ENCODE measurements around the gene CELF4. TPM values are rescaled to one million over a fixed set of nuclear protein-coding genes. Genes with fewer than 3 reads are reported as not detected.

Gene CELF4
- total RNA-seq, 1 experiment from 2014 or later: 0.11 TPM

GRCh38 chr18:37529863-37530262 lies 35.7 kb downstream of the CELF4 start:
- H3K36me3 Mint-ChIP-seq (ENCODE audit: insufficient read depth, unreplicated experiment): no peaks in the 10 kb centered on the region
- TF ChIP-seq, protein P1, sequence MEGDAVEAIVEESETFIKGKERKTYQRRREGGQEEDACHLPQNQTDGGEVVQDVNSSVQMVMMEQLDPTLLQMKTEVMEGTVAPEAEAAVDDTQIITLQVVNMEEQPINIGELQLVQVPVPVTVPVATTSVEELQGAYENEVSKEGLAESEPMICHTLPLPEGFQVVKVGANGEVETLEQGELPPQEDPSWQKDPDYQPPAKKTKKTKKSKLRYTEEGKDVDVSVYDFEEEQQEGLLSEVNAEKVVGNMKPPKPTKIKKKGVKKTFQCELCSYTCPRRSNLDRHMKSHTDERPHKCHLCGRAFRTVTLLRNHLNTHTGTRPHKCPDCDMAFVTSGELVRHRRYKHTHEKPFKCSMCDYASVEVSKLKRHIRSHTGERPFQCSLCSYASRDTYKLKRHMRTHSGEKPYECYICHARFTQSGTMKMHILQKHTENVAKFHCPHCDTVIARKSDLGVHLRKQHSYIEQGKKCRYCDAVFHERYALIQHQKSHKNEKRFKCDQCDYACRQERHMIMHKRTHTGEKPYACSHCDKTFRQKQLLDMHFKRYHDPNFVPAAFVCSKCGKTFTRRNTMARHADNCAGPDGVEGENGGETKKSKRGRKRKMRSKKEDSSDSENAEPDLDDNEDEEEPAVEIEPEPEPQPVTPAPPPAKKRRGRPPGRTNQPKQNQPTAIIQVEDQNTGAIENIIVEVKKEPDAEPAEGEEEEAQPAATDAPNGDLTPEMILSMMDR (IDR thresholded peaks at IDR 0.05; ENCODE audit: insufficient read depth in 1 of 2, low read depth in 1 of 2, low read length in 1 of 2, severe bottlenecking in 1 of 2, unreplicated experiment in 1 of 2): no peak
- H3K4me3 Mint-ChIP-seq (ENCODE audit: unreplicated experiment): no peak overlapping the region
- H3K36me3 ChIP-seq (ENCODE audit: control insufficient read depth, insufficient read depth, low read length): no peaks in the 10 kb centered on the region
- H3K4me1 Mint-ChIP-seq (ENCODE audit: low read depth, unreplicated experiment): no peaks in the 10 kb centered on the region
- no peak overlapping the region for H3K27ac Mint-ChIP-seq (ENCODE audit: unreplicated experiment)
- no peaks in the 10 kb centered on the region for H3K27me3 ChIP-seq (replicated peaks; ENCODE audit: control insufficient read depth, insufficient read depth, low read length)
- no peaks in the 10 kb centered on the region for H3K4me1 ChIP-seq
- H3K9me3 Mint-ChIP-seq (ENCODE audit: unreplicated experiment): no peaks in the 10 kb centered on the region
- no peak for DNase-seq
- BruUV-seq (replicated peaks): no TSS peak
- ChIA-PET CTCF (no interaction called here), POLR2A (no interaction called here)
- intact Hi-C loops (cut with micrococcal nuclease; ENCODE audit: unreplicated experiment): loop anchor here (10.0 kb wide), 1 partner anchor 585 kb away; no protein-coding TSS in a partner anchor
- H3K27me3 Mint-ChIP-seq (ENCODE audit: insufficient read depth, unreplicated experiment): peaks cover 11% of the 10 kb centered on the region
- no peaks in the 10 kb centered on the region for H3K9me3 ChIP-seq
- no peak overlapping the region for H3K4me3 ChIP-seq (ENCODE audit: low read depth, low read length)

DNA sequence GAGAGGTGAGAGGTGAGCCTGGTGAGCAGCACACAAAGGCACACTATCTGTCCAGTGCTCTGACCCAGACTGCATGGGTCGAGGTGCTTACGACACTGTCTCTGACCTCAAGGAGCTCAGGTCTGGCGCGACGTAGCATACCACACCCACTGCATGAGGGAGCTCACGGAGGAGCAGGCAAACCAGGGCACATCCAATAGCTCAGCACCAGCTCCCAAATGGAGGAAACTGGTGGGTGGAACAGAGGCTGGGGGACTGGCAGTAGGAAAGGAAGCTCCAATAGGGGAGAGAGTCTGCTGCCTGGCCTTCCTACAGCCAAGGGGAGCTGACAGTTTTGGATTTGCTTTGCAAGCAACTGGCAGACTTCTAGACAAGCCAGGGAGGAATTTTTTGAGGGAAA lies 36.3 kb downstream of the CELF4 start:
- H3K36me3 Mint-ChIP-seq (ENCODE audit: insufficient read depth, unreplicated experiment): no peaks in the 10 kb centered on the region
- Histone ChIP-seq H3K9me3 (no peaks in the 10 kb centered on the region), H3K27me3 (replicated peaks; ENCODE audit: control insufficient read depth, insufficient read depth, low read length) (no peaks in the 10 kb centered on the region), H3K4me3 (ENCODE audit: low read depth, low read length) (no peak overlapping the region), H3K4me1 (no peaks in the 10 kb centered on the region), H3K36me3 (ENCODE audit: control insufficient read depth, insufficient read depth, low read length) (no peaks in the 10 kb centered on the region)
- POLR2A ChIA-PET: no interaction called here
- H3K4me1 Mint-ChIP-seq (ENCODE audit: low read depth, unreplicated experiment): no peaks in the 10 kb centered on the region
- H3K4me3 Mint-ChIP-seq (ENCODE audit: unreplicated experiment): no peak overlapping the region
- DNase-seq: no peak
- no peaks in the 10 kb centered on the region for H3K9me3 Mint-ChIP-seq (ENCODE audit: unreplicated experiment)
- CTCF ChIA-PET: no interaction called here
- H3K27ac Mint-ChIP-seq (ENCODE audit: unreplicated experiment): no peak overlapping the region
- intact Hi-C loops (cut with micrococcal nuclease; ENCODE audit: unreplicated experiment): no loop called here
- H3K27me3 Mint-ChIP-seq (ENCODE audit: insufficient read depth, unreplicated experiment): peaks cover 12% of the 10 kb centered on the region
- TF ChIP-seq, protein P1 (IDR thresholded peaks at IDR 0.05; ENCODE audit: insufficient read depth in 1 of 2, low read depth in 1 of 2, low read length in 1 of 2, severe bottlenecking in 1 of 2, unreplicated experiment in 1 of 2): no peak
- no TSS peak for BruUV-seq (replicated peaks)

GRCh38 chr18:37527395-37527794 lies 38.2 kb downstream of the CELF4 start:
- no peaks in the 10 kb centered on the region for H3K4me1 ChIP-seq
- H3K27me3 Mint-ChIP-seq (ENCODE audit: insufficient read depth, unreplicated experiment): peaks cover 15% of the 10 kb centered on the region
- H3K4me3 Mint-ChIP-seq (ENCODE audit: unreplicated experiment): no peak overlapping the region
- CTCF ChIA-PET: no interaction called here
- POLR2A ChIA-PET: no interaction called here
- no peak for DNase-seq
- TF ChIP-seq, protein P1 (IDR thresholded peaks at IDR 0.05; ENCODE audit: insufficient read depth in 1 of 2, low read depth in 1 of 2, low read length in 1 of 2, severe bottlenecking in 1 of 2, unreplicated experiment in 1 of 2): no peak
- no peaks in the 10 kb centered on the region for H3K9me3 Mint-ChIP-seq (ENCODE audit: unreplicated experiment)
- no peaks in the 10 kb centered on the region for H3K4me1 Mint-ChIP-seq (ENCODE audit: low read depth, unreplicated experiment)
- BruUV-seq (replicated peaks): no TSS peak
- intact Hi-C loops (cut with micrococcal nuclease; ENCODE audit: unreplicated experiment): no loop called here
- H3K36me3 Mint-ChIP-seq (ENCODE audit: insufficient read depth, unreplicated experiment): no peaks in the 10 kb centered on the region
- no peaks in the 10 kb centered on the region for H3K27me3 ChIP-seq (replicated peaks; ENCODE audit: control insufficient read depth, insufficient read depth, low read length)
- no peaks in the 10 kb centered on the region for H3K36me3 ChIP-seq (ENCODE audit: control insufficient read depth, insufficient read depth, low read length)
- no peak overlapping the region for H3K4me3 ChIP-seq (ENCODE audit: low read depth, low read length)
- no peak overlapping the region for H3K27ac Mint-ChIP-seq (ENCODE audit: unreplicated experiment)
- no peaks in the 10 kb centered on the region for H3K9me3 ChIP-seq
